K562 treated with DMSO at 1 percent for 24 hours (cell line): ENCODE measurements around the gene LMBR1. TPM values are rescaled to one million over a fixed set of nuclear protein-coding genes. Genes with fewer than 3 reads are reported as not detected.

ENCODE experiments used
- total RNA-seq: library from RNA; unstranded; fragments of 300-600 nt; gene quantifications from 2 replicates; pipeline ENCODE4 v1.2.3, GENCODE V29; 2022; ENCODE audit warnings: low read depth; ENCODE audit not compliant: insufficient read depth

The LMBR1 gene
- total RNA-seq, result 42.3 and 46.3 TPM in 2 replicates

DNA sequence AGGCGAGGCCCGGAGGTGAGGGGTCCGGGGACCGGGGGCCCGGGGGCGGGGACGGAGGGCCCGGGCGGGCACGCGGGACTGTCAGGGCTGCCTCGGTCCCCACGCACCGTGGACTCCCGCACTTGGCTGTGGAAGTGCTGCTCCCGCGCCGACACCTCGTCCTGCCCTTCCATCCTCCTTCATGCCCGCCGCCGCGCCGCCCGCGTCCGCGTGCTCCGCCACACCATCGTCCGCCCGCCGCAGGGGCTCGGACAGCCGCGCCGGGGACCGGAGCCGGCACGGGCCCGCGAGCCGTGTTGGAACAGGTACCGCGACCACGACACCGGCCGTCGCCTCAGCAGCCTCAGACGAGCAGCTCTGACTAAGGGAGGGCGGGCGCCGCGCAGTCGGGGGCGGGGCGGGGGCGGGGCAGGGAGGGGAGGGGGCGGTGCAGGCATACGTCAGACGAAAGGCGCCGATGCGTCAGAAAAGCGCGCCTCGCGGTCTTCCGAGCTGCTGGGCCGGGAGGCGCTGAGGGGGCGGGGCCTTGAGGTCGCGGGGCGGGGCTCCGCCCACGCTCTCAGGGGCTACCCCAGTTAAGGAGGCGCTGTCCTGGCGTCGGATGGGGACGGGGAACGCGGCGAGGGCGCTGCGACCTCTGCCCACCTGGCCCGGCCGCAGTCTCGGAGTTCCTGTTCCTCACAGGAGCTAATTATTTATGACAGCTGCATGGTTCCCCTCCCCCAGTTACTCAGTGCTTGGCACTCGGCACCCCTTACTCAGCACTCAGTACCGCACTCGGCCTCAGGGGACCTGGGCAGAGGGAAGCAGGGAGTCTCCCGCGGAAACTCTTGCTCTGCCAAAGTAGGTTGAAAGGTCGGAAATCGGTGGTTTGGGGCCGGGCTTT lies at the start of gene LMBR1:
TSS of gene LMBR1 (minus strand) at position 363 of the 886 bp plus-strand sequence. CDS start at position 173, 190 bp downstream.

DNA sequence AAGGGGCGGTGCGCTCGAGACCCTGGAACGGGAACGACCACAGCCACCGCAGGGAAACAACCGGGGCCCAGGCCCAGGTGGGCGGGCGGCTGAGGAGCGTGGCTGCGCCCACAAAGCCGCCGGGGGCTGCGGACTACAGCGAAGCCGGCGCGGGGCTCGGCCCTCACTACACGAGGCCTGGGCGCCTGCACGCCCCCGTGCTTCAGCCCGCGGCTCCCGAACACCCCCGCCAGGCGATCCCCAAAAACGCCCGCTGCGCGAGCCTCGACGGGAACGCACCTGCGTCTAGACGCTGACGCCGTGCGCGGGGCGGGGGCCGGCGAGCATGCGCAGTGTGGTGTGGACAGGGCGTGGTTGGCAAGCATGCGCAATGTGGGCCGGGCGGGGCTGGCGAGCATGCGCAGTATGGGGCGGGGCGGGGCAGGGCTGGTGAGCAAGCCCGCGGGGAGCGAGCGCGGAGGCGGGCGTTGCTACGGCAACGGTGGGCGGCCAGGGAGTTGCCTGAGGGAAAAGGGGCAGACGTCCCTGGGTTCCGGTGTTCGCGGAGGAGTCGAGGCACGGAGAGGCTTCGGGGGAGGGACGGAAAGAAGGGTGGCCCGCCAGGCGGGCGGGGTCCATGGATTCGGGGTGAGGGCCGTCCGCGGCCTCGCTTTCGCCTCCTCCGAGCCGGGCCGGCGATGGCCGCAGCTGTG lies 252.6 kb downstream of the LMBR1 start, which contains the start of gene RNF32:
TSS of gene RNF32 (plus strand) at position 518 of the 692 bp plus-strand sequence. CDS start 3,104 bp downstream, outside the sequence.

Other genes starting within 250 kb of the LMBR1 start
- gene NOM1, start 56.5 kb upstream of the LMBR1 start, total RNA-seq, result 9.1 and 10.1 TPM in 2 replicates
- gene MNX1, start 117.5 kb upstream of the LMBR1 start, total RNA-seq, result 5.8 and 6.5 TPM in 2 replicates
- 35.2 and 39.4 TPM in 2 replicates for gene UBE3C, start 245.7 kb upstream of the LMBR1 start, total RNA-seq